Measurements from ENCODE around the gene DHRS9. TPM values are rescaled to one million over a fixed set of nuclear protein-coding genes. Genes with fewer than 3 reads are reported as not detected.
"Not testable (repeated sequence)": the region's sequence is repeated elsewhere in the genome, so short reads cannot be mapped to it uniquely, and the experiment has no call there.

The DHRS9 gene
- total and polyA plus RNA-seq, 2 of the 4 experiments (the other 2 are of a cell fraction) = not detected

- peak; percentile 75; the same call in 1 of the 2 replicates for ATAC-seq (ENCODE audit: low read depth)
- Histone ChIP-seq H3K14ac (replicated peaks; ENCODE audit: low read depth, low read length) (no peak overlapping the region), H2AFZ (replicated peaks; ENCODE audit: low read length, poor library complexity) (no peak overlapping the region), H2BK5ac (ENCODE audit: low read depth, low read length, poor library complexity, severe bottlenecking) (no peak overlapping the region), H3K23ac (ENCODE audit: low read depth, low read length) (no peak overlapping the region), H3K4me2 (ENCODE audit: low read depth, low read length) (no peak overlapping the region), H3K4ac (ENCODE audit: low read depth, low read length) (no peak overlapping the region), H2BK20ac (ENCODE audit: low read depth, low read length) (no peak overlapping the region), H3K18ac (ENCODE audit: low read depth, low read length) (no peak overlapping the region), H3K27me3 (ENCODE audit: control insufficient read depth, insufficient read depth, low read length) (no peaks in the 10 kb centered on the region), H4K8ac (ENCODE audit: low read depth in 2 of 2, low read length in 2 of 2) (no peak overlapping the region), H3K9ac (ENCODE audit: low read depth, low read length) (no peak overlapping the region), H2BK15ac (ENCODE audit: low read depth, low read length) (no peak overlapping the region), H4K20me1 (ENCODE audit: insufficient read depth, low read length) (no peaks in the 10 kb centered on the region), H2BK120ac (ENCODE audit: low read depth, low read length) (no peak overlapping the region), H2AK5ac (ENCODE audit: low read depth, low read length) (no peak overlapping the region), H3K27ac (ENCODE audit: insufficient read depth, low read length) (no peak overlapping the region), H3K36me3 (ENCODE audit: control insufficient read depth, insufficient read depth, low read length) (no peaks in the 10 kb centered on the region), H4K91ac (ENCODE audit: insufficient read depth, low read depth, low read length) (no peak overlapping the region), H3K4me3 (ENCODE audit: insufficient read depth, low read depth, low read length) (no peak overlapping the region), H3K56ac (ENCODE audit: extremely low read depth, insufficient read depth, low read length) (no peak overlapping the region), H3K4me1 (ENCODE audit: control insufficient read depth, insufficient read depth, low read length) (no peaks in the 10 kb centered on the region), H3K9me1 (ENCODE audit: insufficient read depth, low read length) (no peaks in the 10 kb centered on the region), H3K9me3 (ENCODE audit: control insufficient read depth, insufficient read depth, low read length) (no peaks in the 10 kb centered on the region), H4K5ac (ENCODE audit: low read depth, low read length) (no peak overlapping the region), H2AK9ac (replicated peaks; ENCODE audit: low read depth, low read length, poor library complexity) (no peak overlapping the region), H3K79me1 (ENCODE audit: low read depth in 1 of 2, low read length in 2 of 2) (no peaks in the 10 kb centered on the region)
- ChIA-PET CTCF (interaction anchor here (0.6 to 2.3 kb wide), 6 partner anchors 9 to 1540 kb away, joined by 3 to 15 read pairs (median 5); no protein-coding TSS in a partner anchor), POLR2A (ENCODE audit: unreplicated experiment) (no interaction called here)
- dilution Hi-C loops (cut with HindIII; ENCODE audit: low sequenced_read_pairs, unreplicated experiment) (no loop called here), intact Hi-C loops (cut with micrococcal nuclease) (loop anchor here (1.0 kb wide), 2 partner anchors 23 to 171 kb away; no protein-coding TSS in a partner anchor), in situ Hi-C loops (cut with MboI; ENCODE audit: low sequenced_read_pairs) (no loop called here)
- WGBS, 2 experiments (ENCODE audit: extremely low coverage in 2 of 2, insufficient read length in 1 of 2) = 17% methylated on average over 3 of the region's 9 CpGs; no CpG with 5 or more reads in 1 of the 2 experiments
- BruUV-seq (replicated peaks) = no TSS peak
- DNase-seq = peak; percentile 41
- peak; percentile 32; the same call in 1 of the 2 replicates for TF ChIP-seq RAD21 (IDR thresholded peaks at IDR 0.05; ENCODE audit: low read length)
- TF ChIP-seq BHLHE40 (IDR thresholded peaks at IDR 0.05; ENCODE audit: low read depth, low read length) = no peak
- TF ChIP-seq SMC3 (IDR thresholded peaks at IDR 0.05; ENCODE audit: low read depth, low read length) = peak; percentile 37
- TF ChIP-seq, protein P1, sequence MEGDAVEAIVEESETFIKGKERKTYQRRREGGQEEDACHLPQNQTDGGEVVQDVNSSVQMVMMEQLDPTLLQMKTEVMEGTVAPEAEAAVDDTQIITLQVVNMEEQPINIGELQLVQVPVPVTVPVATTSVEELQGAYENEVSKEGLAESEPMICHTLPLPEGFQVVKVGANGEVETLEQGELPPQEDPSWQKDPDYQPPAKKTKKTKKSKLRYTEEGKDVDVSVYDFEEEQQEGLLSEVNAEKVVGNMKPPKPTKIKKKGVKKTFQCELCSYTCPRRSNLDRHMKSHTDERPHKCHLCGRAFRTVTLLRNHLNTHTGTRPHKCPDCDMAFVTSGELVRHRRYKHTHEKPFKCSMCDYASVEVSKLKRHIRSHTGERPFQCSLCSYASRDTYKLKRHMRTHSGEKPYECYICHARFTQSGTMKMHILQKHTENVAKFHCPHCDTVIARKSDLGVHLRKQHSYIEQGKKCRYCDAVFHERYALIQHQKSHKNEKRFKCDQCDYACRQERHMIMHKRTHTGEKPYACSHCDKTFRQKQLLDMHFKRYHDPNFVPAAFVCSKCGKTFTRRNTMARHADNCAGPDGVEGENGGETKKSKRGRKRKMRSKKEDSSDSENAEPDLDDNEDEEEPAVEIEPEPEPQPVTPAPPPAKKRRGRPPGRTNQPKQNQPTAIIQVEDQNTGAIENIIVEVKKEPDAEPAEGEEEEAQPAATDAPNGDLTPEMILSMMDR (conservative IDR thresholded peaks at IDR 0.05; ENCODE audit: low read depth, low read length) = peak; percentile 67
Observed at GRCh38 chr2:169131587-169132512, 62.5 kb downstream of the DHRS9 start.

- H3K18ac ChIP-seq (ENCODE audit: low read depth, low read length); H2BK120ac ChIP-seq (ENCODE audit: low read depth, low read length); H2AFZ ChIP-seq (replicated peaks; ENCODE audit: low read length, poor library complexity); H3K9ac ChIP-seq (ENCODE audit: low read depth, low read length); H3K4me2 ChIP-seq (ENCODE audit: low read depth, low read length); H3K27ac ChIP-seq (ENCODE audit: insufficient read depth, low read length); in situ Hi-C loops (cut with MboI; ENCODE audit: low sequenced_read_pairs); H3K9me3 ChIP-seq (ENCODE audit: control insufficient read depth, insufficient read depth, low read length); H3K4me1 ChIP-seq (ENCODE audit: control insufficient read depth, insufficient read depth, low read length); H2AK9ac ChIP-seq (replicated peaks; ENCODE audit: low read depth, low read length, poor library complexity); H4K5ac ChIP-seq (ENCODE audit: low read depth, low read length); dilution Hi-C loops (cut with HindIII; ENCODE audit: low sequenced_read_pairs, unreplicated experiment); H2AK5ac ChIP-seq (ENCODE audit: low read depth, low read length); H3K14ac ChIP-seq (replicated peaks; ENCODE audit: low read depth, low read length); H2BK5ac ChIP-seq (ENCODE audit: low read depth, low read length, poor library complexity, severe bottlenecking); H4K20me1 ChIP-seq (ENCODE audit: insufficient read depth, low read length); H2BK20ac ChIP-seq (ENCODE audit: low read depth, low read length); ATAC-seq (ENCODE audit: low read depth); DNase-seq; H4K8ac ChIP-seq (ENCODE audit: low read depth in 2 of 2, low read length in 2 of 2); H3K36me3 ChIP-seq (ENCODE audit: control insufficient read depth, insufficient read depth, low read length); H3K79me1 ChIP-seq (ENCODE audit: low read depth in 1 of 2, low read length in 2 of 2); H3K4ac ChIP-seq (ENCODE audit: low read depth, low read length); BruUV-seq (replicated peaks); H3K56ac ChIP-seq (ENCODE audit: extremely low read depth, insufficient read depth, low read length); H3K9me1 ChIP-seq (ENCODE audit: insufficient read depth, low read length); CTCF ChIA-PET; intact Hi-C loops (cut with micrococcal nuclease); H3K4me3 ChIP-seq (ENCODE audit: insufficient read depth, low read depth, low read length); H3K23ac ChIP-seq (ENCODE audit: low read depth, low read length); H4K91ac ChIP-seq (ENCODE audit: insufficient read depth, low read depth, low read length); POLR2A ChIA-PET (ENCODE audit: unreplicated experiment); H3K27me3 ChIP-seq (ENCODE audit: control insufficient read depth, insufficient read depth, low read length); H2BK15ac ChIP-seq (ENCODE audit: low read depth, low read length): not testable (repeated sequence)
- 77% methylated on average over 3 of the region's 6 CpGs; no CpG with 5 or more reads in 1 of the 2 experiments for WGBS, 2 experiments (ENCODE audit: extremely low coverage in 2 of 2, insufficient read length in 1 of 2)
Observed at GRCh38 chr2:169134272-169134671, 64.9 kb downstream of the DHRS9 start.
